HCT116 (cell line): Measurements from ENCODE around the gene NDUFB7.

Experiments used
- ATF3 ChIP-seq: IDR thresholded peaks from 2 replicates; pipeline ENCODE4 v1.6.1; 2012
- CEBPB ChIP-seq: IDR thresholded peaks from 2 replicates; pipeline ENCODE4 v1.6.1; 2012; ENCODE audit warnings: low read depth
- CTCF ChIP-seq, 3 experiments: fragments of 200-600 bp in 1 of 3; sonication (generic) in 1 of 3; IDR thresholded peaks in 2 of 3; conservative IDR thresholded peaks in 1 of 3; 2 replicates each; pipeline ENCODE4 v1.5.1; 2012 to 2017; ENCODE audit warnings: low read depth in 2 of 3, low read length in 2 of 3, antibody characterized with exemption in 1 of 3, borderline replicate concordance in 1 of 3, control low read depth in 1 of 3, mild to moderate bottlenecking in 1 of 3, mixed read lengths in 1 of 3, mixed run types in 1 of 3, moderate library complexity in 1 of 3; ENCODE audit not compliant: insufficient read depth in 1 of 3
- EGR1 ChIP-seq: IDR thresholded peaks from 2 replicates; pipeline ENCODE4 v1.6.1; 2012; ENCODE audit warnings: low read depth
- MAX ChIP-seq: IDR thresholded peaks from 2 replicates; pipeline ENCODE4 v1.6.1; 2012
- POLR2A ChIP-seq: IDR thresholded peaks from 2 replicates; pipeline ENCODE4 v1.7.0; 2011; ENCODE audit warnings: borderline replicate concordance; ENCODE audit not compliant: insufficient read depth, insufficient read length; ENCODE audit errors: extremely low read depth
- RAD21 ChIP-seq: IDR thresholded peaks from 2 replicates; pipeline ENCODE4 v1.6.1; 2012; ENCODE audit warnings: low read depth, mild to moderate bottlenecking
- SIN3A ChIP-seq: IDR thresholded peaks from 2 replicates; pipeline ENCODE4 v1.6.1; 2012; ENCODE audit warnings: low read depth
- TCF7L2 ChIP-seq: IDR thresholded peaks from 2 replicates; pipeline ENCODE4 v1.7.0; 2011; ENCODE audit warnings: borderline replicate concordance, inconsistent platforms; ENCODE audit not compliant: insufficient read depth, insufficient read length; ENCODE audit errors: extremely low read depth
- ZNF274 ChIP-seq: fragments of 200-500 bp; sonication (Bioruptor generic); IDR thresholded peaks from 2 replicates; pipeline ENCODE4 v1.6.1; 2014; ENCODE audit warnings: mild to moderate bottlenecking, low read depth, low read length, inconsistent platforms

DNA sequence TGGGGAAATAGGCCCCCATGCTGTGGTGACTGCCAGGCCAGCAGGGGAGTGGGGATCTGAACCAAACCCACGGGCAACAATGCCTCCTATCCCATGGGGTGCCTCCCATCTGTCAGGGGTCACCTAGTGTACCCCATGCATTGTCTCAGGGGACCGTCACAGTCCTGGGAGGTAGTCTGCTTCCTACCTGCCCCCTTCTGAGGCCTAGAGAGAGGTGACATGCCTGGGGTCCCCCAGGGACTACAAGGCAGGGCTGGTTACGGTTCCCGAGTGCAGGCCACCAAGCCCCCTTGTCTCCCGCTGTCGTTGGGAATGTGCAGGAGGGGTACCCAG lies 11.1 kb downstream of the NDUFB7 start:
- TF ChIP-seq ATF3 (no peak), RAD21 (no peak), CTCF (IDR thresholded peaks at IDR 0.05 in 2 of 3, conservative IDR thresholded peaks at IDR 0.05 in 1 of 3; ENCODE audit: borderline replicate concordance in 1 of 3, insufficient read depth in 1 of 3, low read depth in 2 of 3, low read length in 2 of 3) (no peak), MAX (no peak), SIN3A (no peak), POLR2A (no peak), TCF7L2 (no peak), CEBPB (no peak), ZNF274 (no peak), EGR1 (no peak)
